CD4-positive, alpha-beta T cell treated with Interleukin-6 for 4 hours (primary cell): ENCODE data around the gene UBB.
A peak's percentile ranks its signal among the peaks of the same experiment; 100 is the strongest.

Experiments used
- DNase-seq: peaks from one replicate; pipeline ENCODE4 v3.0.0-alpha.2; 2020; ENCODE audit warnings: mixed read lengths

UBB gene

GRCh38 chr17:16419074-16419928 lies 38.4 kb downstream of the UBB start:
- peak; percentile 69 for DNase-seq

GRCh38 chr17:16419929-16420271 lies 39.0 kb downstream of the UBB start:
- DNase-seq = peak; percentile 63

GRCh38 chr17:16422416-16422815 lies 41.5 kb downstream of the UBB start:
- DNase-seq = no peak

- DNase-seq = no peak
Measured at GRCh38 chr17:16423226-16423872, 42.5 kb downstream of the UBB start.

GRCh38 chr17:16425202-16425601 lies 44.3 kb downstream of the UBB start:
- no peak for DNase-seq

GRCh38 chr17:16425698-16426659 lies 45.1 kb downstream of the UBB start:
- DNase-seq = no peak

- DNase-seq = no peak
Measured at GRCh38 chr17:16427020-16427419, 46.1 kb downstream of the UBB start.

GRCh38 chr17:16428098-16428882 lies 47.4 kb downstream of the UBB start:
- peak; percentile 49 for DNase-seq

GRCh38 chr17:16429083-16429482 lies 48.2 kb downstream of the UBB start:
- DNase-seq = no peak

- DNase-seq = no peak
Measured at GRCh38 chr17:16430650-16431049, 49.8 kb downstream of the UBB start.

- DNase-seq = no peak
Measured at GRCh38 chr17:16432017-16432416, 51.1 kb downstream of the UBB start.
